Gastrocnemius medialis (tissue), 4 donors: Measurements from ENCODE around the gene HOXA5. TPM values are rescaled to one million over a fixed set of nuclear protein-coding genes. Genes with fewer than 3 reads are reported as not detected.

Source experiments
- ATAC-seq, 2 donors: fragments of 150-250 bp; one replicate each; pipeline ENCODE4 v1.9.1; 2016
- DNase-seq, 2 donors: peaks; one replicate each; pipeline ENCODE4 v3.0.0-alpha.2; 2019
- H3K27ac ChIP-seq, 4 donors: fragments of 200-600 bp; sonication (generic); 1 replicate in 1 of 4; 2 replicates in 3 of 4; pipeline ENCODE4 v1.5.1; 2016 to 2018; ENCODE audit warnings: mild to moderate bottlenecking in 2 of 4, moderate library complexity in 1 of 4
- H3K27me3 ChIP-seq, 3 donors: fragments of 200-600 bp; sonication (generic) in 2 of 3; 1 replicate in 1 of 3; 2 replicates in 2 of 3; pipeline versions ENCODE4 v1.5.1 to v1.6.0; 2016 to 2019; ENCODE audit warnings: mild to moderate bottlenecking in 1 of 3, moderate library complexity in 1 of 3
- H3K36me3 ChIP-seq, 2 donors: fragments of 200-600 bp; sonication (generic) in 1 of 2; one replicate each; pipeline ENCODE4 v1.5.1; 2017 to 2018
- H3K4me1 ChIP-seq, 2 donors: fragments of 200-600 bp; sonication (generic) in 1 of 2; one replicate each; pipeline ENCODE4 v1.5.1; 2016 to 2017; ENCODE audit warnings: mild to moderate bottlenecking in 2 of 2
- H3K4me3 ChIP-seq, 4 donors: fragments of 200-600 bp; sonication (generic) in 3 of 4; 1 replicate in 1 of 4; 2 replicates in 3 of 4; pipeline ENCODE4 v1.5.1; 2016 to 2019; ENCODE audit warnings: mild to moderate bottlenecking in 2 of 4
- H3K9me3 ChIP-seq, 3 donors: fragments of 200-600 bp; sonication (generic) in 2 of 3; 1 replicate in 1 of 3; 2 replicates in 2 of 3; pipeline ENCODE4 v1.5.1; 2016 to 2019
- CTCF ChIP-seq, 5 experiments: fragments of 450-650 bp in 3 of 5; fragments of 200-600 bp in 2 of 5; sonication (generic) in 2 of 5; IDR thresholded peaks in 4 of 5; conservative IDR thresholded peaks in 1 of 5; 1 replicate in 4 of 5; 2 replicates in 1 of 5; pipeline ENCODE4 v1.5.1; 2016 to 2019; ENCODE audit warnings: antibody characterized with exemption in 5 of 5, mild to moderate bottlenecking in 3 of 5, moderate library complexity in 3 of 5
- POLR2A ChIP-seq, 2 donors: fragments of 450-650 bp; IDR thresholded peaks; one replicate each; pipeline ENCODE4 v1.6.1; 2017; ENCODE audit warnings: antibody characterized with exemption in 2 of 2, mild to moderate bottlenecking in 2 of 2, moderate library complexity in 2 of 2
- in situ Hi-C, 4 donors: fragments of 200-750 bp; cut with MboI; loops; one replicate each; pipeline versions ENCODE4 v1.15.0 to v1.8.0; 2017; ENCODE audit warnings: low sequenced_read_pairs in 4 of 4
- intact Hi-C: fragments of 100-400 bp; cut with DNase I; formaldehyde crosslinking; loops from one replicate; pipeline ENCODE4 v1.15.1; 2023; ENCODE audit warnings: low total_unique reads
- total RNA-seq, 4 donors: library from RNA; depleted of rRNA; stranded (reverse); fragments of >200 nt; gene quantifications; one replicate each; pipeline versions ENCODE4 v1.1.0 to v1.2.3, GENCODE V29; 2016

HOXA5 gene
- total RNA-seq, 4 donors from 2014 or later: 2.7 to 7.1 (median 7.0) TPM

- in situ Hi-C loops (no loop called here), intact Hi-C loops (loop anchor here (5.0 kb wide), 1 partner anchor 34 kb away; the partner anchor contains the start of gene HOXA9)
- Histone ChIP-seq H3K27me3 (no peaks in the 10 kb centered on the region), H3K4me3 (no peak overlapping the region), H3K4me1 (peaks cover 58 to 59% of the 10 kb centered on the region in 2 donors), H3K36me3 (no peaks in the 10 kb centered on the region), H3K27ac (peak overlapping the region; percentile 70 to 95 (median 78)), H3K9me3 (no peaks in the 10 kb centered on the region)
- no peak for DNase-seq
- ATAC-seq: no peak
- TF ChIP-seq POLR2A (IDR thresholded peaks at IDR 0.05): no peak
- TF ChIP-seq CTCF (IDR thresholded peaks at IDR 0.05 in 4 of 5, conservative IDR thresholded peaks at IDR 0.05 in 1 of 5): no peak
These were observed 10.5 kb downstream of the HOXA5 start for GRCh38 chr7:27132978-27133377.

GRCh38 chr7:27132214-27132613 is 11.3 kb downstream of the HOXA5 start:
- H3K27me3 ChIP-seq: no peaks in the 10 kb centered on the region
- intact Hi-C loops: loop anchor here (5.0 kb wide), 1 partner anchor 35 kb away; the partner anchor contains the start of gene HOXA9
- no peak overlapping the region for H3K4me3 ChIP-seq
- no peaks in the 10 kb centered on the region for H3K36me3 ChIP-seq
- in situ Hi-C loops: no loop called here
- peaks cover 61 to 64% of the 10 kb centered on the region in 2 donors for H3K4me1 ChIP-seq
- TF ChIP-seq CTCF (IDR thresholded peaks at IDR 0.05 in 4 of 5, conservative IDR thresholded peaks at IDR 0.05 in 1 of 5) (no peak), POLR2A (IDR thresholded peaks at IDR 0.05) (no peak)
- no peaks in the 10 kb centered on the region for H3K9me3 ChIP-seq
- ATAC-seq: no peak
- peak overlapping the region in 2 of 4 donors; percentile 95 to 97 for H3K27ac ChIP-seq
- DNase-seq: no peak

- no peaks in the 10 kb centered on the region for H3K36me3 ChIP-seq
- H3K27me3 ChIP-seq: no peaks in the 10 kb centered on the region
- TF ChIP-seq CTCF (IDR thresholded peaks at IDR 0.05 in 4 of 5, conservative IDR thresholded peaks at IDR 0.05 in 1 of 5): no peak
- intact Hi-C loops: loop anchor here (2.0 to 5.0 kb wide), 3 partner anchors 35 to 267 kb away; partner anchors contain the start of genes HOXA9 and SKAP2
- peaks cover 58 to 68% of the 10 kb centered on the region in 2 donors for H3K4me1 ChIP-seq
- no peak for ATAC-seq
- in situ Hi-C loops: no loop called here
- peak overlapping the region; percentile 95 to 97 (median 96) for H3K27ac ChIP-seq
- DNase-seq: no peak
- H3K4me3 ChIP-seq: peak overlapping the region; percentile 89 to 94 (median 90)
- H3K9me3 ChIP-seq: no peaks in the 10 kb centered on the region
These were observed 12.1 kb downstream of the HOXA5 start for GRCh38 chr7:27131390-27131819.

GRCh38 chr7:27130540-27131389 is 12.7 kb downstream of the HOXA5 start, which contains the start of gene HOXA4:
HOXA4 (minus strand) TSS chr7:27130757; CDS start chr7:27130733, 24 bp downstream.
- peak; percentile 71 to 90 for ATAC-seq
- intact Hi-C loops: loop anchor here (1.0 to 5.0 kb wide), 4 partner anchors 20 to 266 kb away; partner anchors contain the start of genes HOXA9 and SKAP2
- no peaks in the 10 kb centered on the region for H3K27me3 ChIP-seq

More at GRCh38 chr7:27130540-27131389, 12.7 kb downstream of the HOXA5 start, which contains the start of gene HOXA4:
- Histone ChIP-seq H3K4me1 (peaks cover 58 to 68% of the 10 kb centered on the region in 2 donors), H3K27ac (peak within 1 kb of the TSS; percentile 95 to 97 (median 96)), H3K36me3 (no peaks in the 10 kb centered on the region), H3K9me3 (no peaks in the 10 kb centered on the region), H3K4me3 (peak within 1 kb of the TSS; percentile 89 to 94 (median 90))
- in situ Hi-C loops: no loop called here
- DNase-seq: peak; percentile 93 to 94
- TF ChIP-seq CTCF (IDR thresholded peaks at IDR 0.05 in 4 of 5, conservative IDR thresholded peaks at IDR 0.05 in 1 of 5) (no peak), POLR2A (IDR thresholded peaks at IDR 0.05) (peak; percentile 90 to 96)
